ENCODE data around the gene ILF3.

ILF3 gene

GRCh38 chr19:10679743-10680142, 25.6 kb downstream of the ILF3 start:
- DNase-seq: no peak

- DNase-seq: no peak
Observed at GRCh38 chr19:10680545-10681135, 26.5 kb downstream of the ILF3 start.

GRCh38 chr19:10681658-10682057, 27.5 kb downstream of the ILF3 start:
- DNase-seq: no peak

GRCh38 chr19:10682397-10683063, 28.4 kb downstream of the ILF3 start:
- DNase-seq: no peak

GRCh38 chr19:10683064-10683426, 28.9 kb downstream of the ILF3 start:
- DNase-seq: no peak

GRCh38 chr19:10683582-10683981, 29.4 kb downstream of the ILF3 start:
- no peak for DNase-seq

- DNase-seq: no peak
Observed at GRCh38 chr19:10685210-10685609, 31.1 kb downstream of the ILF3 start.

- DNase-seq: no peak
Observed at GRCh38 chr19:10686193-10686592, 32.0 kb downstream of the ILF3 start.

- DNase-seq: no peak
Observed at GRCh38 chr19:10686661-10687517, 32.7 kb downstream of the ILF3 start.

GRCh38 chr19:10687518-10688288, 33.6 kb downstream of the ILF3 start:
- no peak for DNase-seq

GRCh38 chr19:10688545-10689280, 34.6 kb downstream of the ILF3 start:
- no peak for DNase-seq

GRCh38 chr19:10690341-10690781, 36.2 kb downstream of the ILF3 start:
- DNase-seq: no peak

GRCh38 chr19:10691178-10691881, 37.2 kb downstream of the ILF3 start:
- DNase-seq: no peak

- DNase-seq: no peak
Observed at GRCh38 chr19:10691883-10692282, 37.7 kb downstream of the ILF3 start.

- no peak for DNase-seq
Observed at GRCh38 chr19:10692673-10693264, 38.6 kb downstream of the ILF3 start.

GRCh38 chr19:10694706-10695307, 40.7 kb downstream of the ILF3 start:
- DNase-seq: no peak

- peak; percentile 98 for DNase-seq
Observed at GRCh38 chr19:10695401-10696398, 41.6 kb downstream of the ILF3 start.

- peak; percentile 22 for DNase-seq
Observed at GRCh38 chr19:10699650-10700335, 45.6 kb downstream of the ILF3 start.

- no peak for DNase-seq
Observed at GRCh38 chr19:10701955-10702525, 47.9 kb downstream of the ILF3 start.
